ENCODE data around the gene NDST3. TPM values are rescaled to one million over a fixed set of nuclear protein-coding genes. Genes with fewer than 3 reads are reported as not detected.

The NDST3 gene
- total RNA-seq, 1 experiment from 2014 or later = not detected

DNA sequence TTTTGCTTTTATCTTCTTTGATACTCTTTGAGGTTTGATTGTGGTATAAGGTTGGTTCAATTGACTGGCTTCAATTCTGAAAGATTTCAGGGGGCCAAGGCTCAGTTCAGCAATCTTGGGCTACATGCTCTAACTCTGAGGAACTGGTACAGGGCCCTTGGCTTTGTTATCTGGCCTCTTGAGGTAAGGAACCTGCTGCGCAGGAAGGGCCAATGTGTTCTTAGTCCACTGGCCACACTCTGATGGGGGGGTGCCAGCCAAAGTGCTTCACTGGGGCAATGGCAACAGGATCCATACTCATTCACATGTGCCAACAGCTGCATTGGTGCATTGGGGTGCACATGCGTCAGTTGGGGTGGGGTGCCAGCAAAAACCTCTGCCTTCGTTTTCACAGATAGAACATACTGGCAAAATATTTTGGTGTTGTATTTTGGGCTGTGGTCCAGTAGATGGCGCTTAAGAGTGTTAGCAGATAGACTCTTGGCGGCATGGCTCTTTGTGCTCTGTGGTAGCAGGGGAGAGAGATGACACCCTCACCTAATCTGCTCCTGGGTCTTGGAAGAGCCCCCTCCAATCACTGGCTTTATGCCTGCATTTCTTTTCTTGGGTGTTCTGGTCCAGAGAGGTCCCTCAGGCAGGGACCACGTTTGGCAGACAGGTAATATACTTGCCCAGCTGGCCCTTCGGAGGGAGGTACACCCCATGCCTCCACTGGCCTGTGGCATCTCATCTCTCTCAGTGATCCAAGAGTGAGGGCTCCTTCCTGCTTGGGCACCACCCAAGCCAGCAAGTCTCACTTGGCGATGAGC, 42.9 kb downstream of the NDST3 start:
- DNase-seq (ENCODE audit: extremely low read depth, low read depth) = peak; percentile 28

DNA sequence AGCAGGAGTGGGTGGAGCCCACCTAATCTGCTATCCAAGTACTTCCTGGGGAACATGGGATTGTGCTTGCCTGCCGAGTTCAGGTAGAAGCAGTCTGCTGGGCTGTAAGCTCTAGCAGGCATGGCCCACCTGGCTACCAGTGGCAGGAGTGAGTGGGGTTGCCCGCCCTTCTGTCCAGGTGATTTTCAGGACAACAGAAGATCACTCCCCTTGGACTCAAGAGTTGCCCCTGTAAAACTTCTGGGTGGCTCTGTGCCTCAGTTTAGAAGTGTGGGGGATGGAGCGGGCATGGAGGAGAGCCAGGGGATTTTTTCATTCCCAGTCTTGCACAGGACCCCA, 43.5 kb downstream of the NDST3 start:
- DNase-seq (ENCODE audit: extremely low read depth, low read depth) = no peak

DNA sequence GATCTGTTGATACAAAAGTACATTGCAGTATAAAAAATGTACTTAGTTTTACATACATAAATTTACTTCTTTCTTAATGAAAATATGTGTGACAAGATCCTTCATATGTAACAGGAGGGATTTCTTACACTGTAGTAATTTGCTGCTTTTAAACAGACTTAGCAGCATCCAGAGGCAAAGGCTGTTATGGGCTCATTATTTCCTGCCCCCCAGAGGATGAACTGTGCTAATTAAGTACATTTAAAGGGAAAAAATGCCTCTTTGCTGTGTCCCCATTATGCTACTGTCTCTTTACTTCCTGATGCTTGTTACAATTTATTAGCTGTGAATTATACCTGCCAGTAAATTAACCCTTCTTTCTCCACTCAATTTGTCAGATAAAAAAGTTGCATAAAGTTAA, 47.1 kb downstream of the NDST3 start:
- no peak for DNase-seq (ENCODE audit: extremely low read depth, low read depth)

DNA sequence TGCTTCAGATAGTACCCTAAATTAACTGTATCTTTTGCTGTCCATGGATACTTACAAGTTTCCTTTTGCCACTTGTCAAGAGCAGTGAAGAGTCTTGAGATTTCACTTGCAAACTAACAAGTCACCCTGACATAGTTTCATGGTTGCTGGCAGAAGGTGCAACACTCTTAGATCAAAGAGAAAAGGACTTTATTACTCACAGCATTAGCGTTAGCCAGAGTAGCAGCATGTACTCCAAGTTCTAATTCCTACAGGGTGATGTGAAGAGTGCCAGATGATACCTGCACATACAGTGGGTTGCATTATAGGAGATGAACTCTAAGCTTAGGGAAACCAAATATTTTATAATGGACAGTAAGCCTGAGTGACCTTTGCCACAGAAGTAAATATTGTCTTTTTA, 47.9 kb downstream of the NDST3 start:
- DNase-seq (ENCODE audit: extremely low read depth, low read depth) = no peak

DNA sequence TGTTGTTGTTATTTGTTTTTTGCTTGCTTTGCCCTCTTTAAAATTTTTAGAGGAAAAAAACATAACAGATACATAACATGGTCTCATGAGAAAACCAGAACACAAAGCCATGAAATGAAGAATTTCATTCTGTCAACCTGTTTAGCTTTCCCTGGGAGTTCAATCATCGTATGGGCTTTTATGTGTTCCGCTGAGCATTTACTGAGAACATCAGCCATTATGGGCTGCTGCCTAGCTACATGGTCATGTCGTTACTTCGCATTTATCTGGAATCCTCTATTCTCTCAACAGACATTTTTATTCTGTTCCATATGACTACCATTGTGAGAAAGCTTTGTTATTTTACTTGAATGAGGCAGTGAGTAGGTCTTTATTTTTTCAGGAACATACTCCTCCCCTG, 51.4 kb downstream of the NDST3 start:
- no peak for DNase-seq (ENCODE audit: extremely low read depth, low read depth)

DNA sequence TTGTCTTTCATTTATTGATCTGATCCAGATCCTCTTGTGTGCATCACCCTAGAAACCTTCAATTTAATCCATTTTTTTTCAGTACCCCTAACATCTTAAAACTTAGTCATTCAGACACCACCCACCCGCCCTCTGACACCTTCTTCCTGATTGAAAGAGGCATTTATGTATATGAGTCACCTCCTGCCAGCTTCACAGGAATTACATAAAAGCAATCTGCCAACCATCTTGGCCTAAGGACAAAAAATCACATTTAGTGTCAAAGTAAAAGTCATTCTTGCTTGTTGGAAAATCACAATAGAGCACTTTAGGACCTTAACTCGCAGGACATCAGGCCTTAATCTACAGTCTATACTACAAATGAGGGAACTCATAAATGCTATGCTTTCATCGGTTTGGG, 52.1 kb downstream of the NDST3 start:
- DNase-seq (ENCODE audit: extremely low read depth, low read depth) = no peak

DNA sequence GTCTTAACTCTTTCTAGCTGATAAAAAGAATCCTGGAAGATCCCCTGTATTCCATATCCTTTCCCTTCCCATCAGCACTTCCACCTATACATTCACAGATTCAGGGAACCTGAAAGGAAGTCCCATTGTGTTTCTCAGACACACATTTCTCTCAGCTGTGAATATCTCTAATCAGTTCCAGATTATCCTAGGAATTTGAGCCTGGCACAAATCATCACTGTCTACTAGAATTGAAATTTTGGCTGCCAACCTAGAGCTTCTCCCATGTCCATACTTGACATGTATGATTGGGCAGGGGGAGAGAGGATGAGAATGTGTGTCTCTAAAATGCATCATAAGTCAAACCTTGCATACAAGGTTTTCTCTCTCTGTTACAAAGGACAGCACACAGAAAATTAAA, 53.1 kb downstream of the NDST3 start:
- no peak for DNase-seq (ENCODE audit: extremely low read depth, low read depth)

DNA sequence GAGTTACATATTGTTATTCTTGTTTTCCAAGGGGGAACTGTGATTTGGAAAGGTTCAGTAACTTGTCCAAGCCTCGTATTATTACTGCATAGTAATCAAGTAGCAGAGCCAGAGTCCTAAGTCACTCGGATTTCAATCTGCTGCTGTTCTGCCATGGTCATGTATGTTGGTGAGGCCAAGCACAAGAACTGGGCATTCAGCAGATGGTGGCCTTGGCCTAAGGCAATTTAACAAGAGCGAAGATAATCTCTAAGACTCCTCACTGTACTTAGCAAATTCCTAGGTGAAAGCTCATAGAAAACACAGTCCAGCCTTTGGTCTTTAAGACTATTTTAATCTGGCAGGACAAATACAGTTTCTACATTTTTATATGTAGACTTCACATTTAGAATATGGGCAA, 64.8 kb downstream of the NDST3 start:
- no peak for DNase-seq (ENCODE audit: extremely low read depth, low read depth)

DNA sequence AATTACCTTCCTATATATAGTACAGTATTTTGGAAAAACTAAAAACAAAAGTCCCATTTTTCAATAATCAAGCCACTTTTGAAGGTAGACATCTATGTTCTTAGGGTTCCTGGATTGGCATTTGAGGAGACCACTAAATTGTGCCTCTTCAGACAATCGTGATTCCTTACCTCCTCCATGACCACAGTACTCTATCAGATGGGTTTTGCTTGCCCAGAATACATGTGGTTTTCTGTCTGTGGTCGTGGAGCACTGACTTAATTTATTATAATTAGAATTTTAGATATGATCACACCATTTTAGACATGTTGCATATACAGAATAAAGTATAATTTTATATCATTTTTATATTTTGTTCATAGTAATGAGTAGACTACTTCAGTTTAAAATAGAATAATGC, 67.9 kb downstream of the NDST3 start:
- no peak for DNase-seq (ENCODE audit: extremely low read depth, low read depth)

DNA sequence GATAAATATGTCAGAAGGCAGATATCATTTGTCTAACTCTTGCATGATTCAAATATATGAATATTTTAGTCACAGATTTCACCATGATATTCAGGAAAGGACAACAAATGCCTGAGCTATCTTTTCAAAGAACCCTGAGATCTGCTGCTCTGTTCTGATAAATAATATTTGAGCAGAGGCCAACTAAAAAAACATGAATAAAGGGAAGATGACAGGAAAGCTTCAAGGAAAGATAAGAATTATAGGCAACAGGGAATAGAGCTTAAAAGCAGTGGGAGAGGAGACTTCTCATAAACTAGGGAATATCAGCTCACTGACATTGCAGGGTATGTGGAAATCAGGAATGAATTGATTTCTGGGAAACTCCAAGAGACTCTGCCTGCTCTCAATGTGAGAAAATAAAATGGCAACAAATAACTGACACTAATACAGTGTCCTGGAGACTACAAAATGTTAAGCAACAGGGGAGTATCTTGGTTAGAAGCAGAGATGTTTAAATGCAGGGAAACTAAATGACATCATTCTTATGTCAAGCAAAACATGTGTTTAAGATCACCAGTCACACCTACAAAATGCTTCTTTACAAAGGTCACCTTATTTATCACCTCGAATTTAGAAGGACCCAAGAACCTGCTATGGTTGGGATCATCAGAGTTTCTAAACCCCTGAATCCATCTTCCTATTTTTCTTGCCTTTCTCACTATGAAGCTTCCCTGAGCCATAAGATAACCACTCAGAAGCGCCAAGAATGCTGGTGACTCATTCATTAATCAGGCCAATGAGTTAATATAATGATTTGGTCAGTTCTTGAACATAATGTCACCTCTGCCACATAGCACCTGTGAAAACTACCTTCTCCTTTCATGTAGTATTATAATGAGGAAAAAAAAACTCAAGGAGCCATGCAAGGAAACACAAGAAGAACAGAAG, 78.1 kb downstream of the NDST3 start:
- DNase-seq (ENCODE audit: extremely low read depth, low read depth) = no peak

DNA sequence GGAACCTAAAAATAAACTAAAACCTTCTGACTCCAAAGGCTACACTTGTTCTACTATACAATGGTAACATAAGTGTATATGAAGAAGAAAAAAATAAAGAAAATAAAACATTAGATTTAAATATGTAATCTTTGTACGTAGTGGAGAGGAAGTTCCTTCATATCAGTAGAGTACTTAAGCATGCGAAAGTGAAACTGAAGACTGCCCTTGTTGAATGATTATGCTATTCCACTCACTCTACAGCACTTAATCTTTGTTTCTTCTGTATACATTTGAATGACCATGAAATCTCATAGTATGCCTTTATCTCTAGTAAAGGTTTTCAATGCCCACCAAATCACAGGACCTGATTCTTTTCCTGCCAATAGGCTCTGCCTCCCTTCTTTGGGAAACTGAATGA, 78.9 kb downstream of the NDST3 start:
- DNase-seq (ENCODE audit: extremely low read depth, low read depth) = no peak

DNA sequence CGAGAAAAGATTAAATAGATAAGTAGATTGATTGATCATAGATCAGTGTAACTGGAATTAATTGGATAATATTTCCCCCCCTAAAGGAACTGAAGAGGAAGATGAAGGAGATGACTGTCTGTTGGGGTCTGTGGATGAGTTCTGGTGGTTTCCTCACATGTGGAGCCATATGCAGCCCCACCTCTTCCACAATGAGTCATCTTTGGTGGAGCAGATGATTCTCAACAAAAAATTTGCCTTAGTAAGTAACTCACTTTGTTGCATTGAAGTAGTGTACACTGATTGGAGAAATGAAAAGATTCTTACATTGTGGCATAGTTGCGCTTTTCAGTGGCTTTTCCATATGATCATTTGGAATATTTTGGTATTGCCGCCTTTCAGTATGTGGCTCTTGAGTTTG, 80.4 kb downstream of the NDST3 start:
- no peak for DNase-seq (ENCODE audit: extremely low read depth, low read depth)

DNA sequence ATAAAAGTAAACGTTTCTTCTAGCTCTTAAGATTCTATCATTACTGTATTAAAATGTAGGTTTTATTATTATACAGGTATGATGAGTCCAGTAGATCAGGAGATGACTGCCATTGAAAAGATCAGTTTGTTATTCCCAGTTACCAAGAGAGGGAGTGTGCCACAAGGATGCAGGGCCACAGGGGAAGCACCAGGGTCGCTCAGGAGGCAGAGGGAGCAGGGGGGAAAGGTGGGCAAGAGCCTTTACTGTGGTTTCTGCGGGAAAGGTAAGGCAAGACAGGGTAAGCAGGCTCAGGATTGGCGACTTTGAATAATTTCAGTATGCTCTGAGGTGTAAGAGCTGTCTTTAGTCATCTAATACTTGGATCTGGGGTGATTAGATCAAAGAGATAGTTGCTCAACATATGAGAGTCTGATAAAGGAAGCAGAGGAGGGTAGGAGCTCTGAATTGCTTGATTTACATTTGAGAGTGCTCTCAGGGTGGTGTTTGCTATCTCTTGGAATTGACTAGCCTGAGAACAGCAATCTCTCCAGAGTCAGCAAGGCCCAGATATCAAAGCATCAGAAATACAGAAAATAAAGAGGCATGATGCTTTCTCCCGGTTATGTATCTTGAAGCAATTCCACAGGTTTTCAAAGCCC, 86.0 kb downstream of the NDST3 start:
- DNase-seq (ENCODE audit: extremely low read depth, low read depth) = no peak

DNA sequence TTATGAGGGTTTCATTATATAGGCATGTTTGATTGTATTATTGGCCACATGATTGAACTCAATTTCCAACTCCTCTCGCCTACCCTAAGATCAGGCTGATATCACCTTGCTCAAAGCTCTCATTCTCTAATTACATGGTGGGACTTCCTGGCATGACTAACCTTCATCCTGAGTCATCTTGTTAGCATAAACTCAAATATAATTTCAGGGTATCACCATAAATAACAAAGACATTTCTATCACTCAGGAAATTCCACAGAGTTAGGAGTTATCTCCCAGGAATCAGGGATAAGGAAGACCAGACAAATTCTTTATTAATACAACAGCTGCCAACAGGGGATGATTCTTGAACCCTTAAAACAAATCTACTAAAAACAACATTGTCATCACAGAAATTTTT, 90.7 kb downstream of the NDST3 start:
- no peak for DNase-seq (ENCODE audit: extremely low read depth, low read depth)

DNA sequence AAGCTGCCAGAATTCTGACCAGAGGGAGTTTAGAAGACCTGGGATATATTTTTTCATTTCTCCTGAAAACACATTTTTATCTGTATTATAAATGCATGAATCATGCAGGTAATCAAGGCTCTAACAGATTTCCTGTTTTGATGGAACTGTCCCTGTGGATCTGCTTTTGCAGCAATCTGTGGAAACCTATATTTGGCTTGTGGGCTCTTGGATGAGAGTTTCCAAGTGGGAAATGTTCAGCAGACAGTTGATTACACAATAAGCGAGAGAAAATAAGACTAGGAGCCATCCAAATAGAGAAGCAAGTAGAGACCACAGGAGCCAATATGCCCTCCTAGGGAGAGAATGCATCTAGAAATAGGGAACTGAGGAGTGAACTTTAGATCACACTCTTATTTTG, 105.0 kb downstream of the NDST3 start:
- DNase-seq (ENCODE audit: extremely low read depth, low read depth) = no peak

DNA sequence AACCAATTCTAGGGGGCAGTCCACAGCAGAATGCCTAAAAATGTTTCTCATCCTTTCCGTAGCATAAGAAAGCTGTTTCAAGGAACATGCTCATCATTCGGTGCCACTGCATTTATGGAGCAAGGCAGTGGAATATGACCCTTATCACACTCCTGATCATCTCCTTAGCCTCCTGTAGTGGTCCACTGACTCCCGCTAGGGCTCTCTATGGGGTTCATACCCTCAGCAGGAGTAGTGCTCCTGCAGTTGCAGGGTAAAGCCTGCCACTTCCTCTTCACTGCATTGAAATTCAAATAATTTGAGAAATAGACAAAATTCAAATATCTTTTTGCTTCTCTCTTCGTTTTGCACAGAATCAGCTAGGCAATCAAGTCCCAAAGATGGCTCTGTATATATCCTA, 107.0 kb downstream of the NDST3 start:
- no peak for DNase-seq (ENCODE audit: extremely low read depth, low read depth)

DNA sequence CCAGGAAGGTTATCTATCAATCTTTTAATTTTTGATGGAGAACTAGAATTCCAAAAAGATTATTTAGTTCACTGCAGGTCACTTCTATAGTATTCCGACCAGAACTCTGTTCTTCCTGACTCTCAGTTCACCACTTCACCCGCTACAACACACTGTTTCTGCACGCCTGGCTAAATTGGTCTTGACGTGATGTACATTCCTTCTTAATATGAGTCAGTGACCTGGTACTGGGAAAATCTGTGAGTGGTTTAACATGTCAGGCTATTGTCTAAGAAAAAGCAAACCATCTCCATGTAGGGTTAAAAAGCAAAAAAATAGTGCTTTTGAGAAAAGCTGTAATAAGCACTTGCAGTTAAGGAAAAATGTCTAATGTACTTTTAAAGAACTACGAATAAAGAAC, 120.4 kb downstream of the NDST3 start:
- no peak for DNase-seq (ENCODE audit: extremely low read depth, low read depth)

DNA sequence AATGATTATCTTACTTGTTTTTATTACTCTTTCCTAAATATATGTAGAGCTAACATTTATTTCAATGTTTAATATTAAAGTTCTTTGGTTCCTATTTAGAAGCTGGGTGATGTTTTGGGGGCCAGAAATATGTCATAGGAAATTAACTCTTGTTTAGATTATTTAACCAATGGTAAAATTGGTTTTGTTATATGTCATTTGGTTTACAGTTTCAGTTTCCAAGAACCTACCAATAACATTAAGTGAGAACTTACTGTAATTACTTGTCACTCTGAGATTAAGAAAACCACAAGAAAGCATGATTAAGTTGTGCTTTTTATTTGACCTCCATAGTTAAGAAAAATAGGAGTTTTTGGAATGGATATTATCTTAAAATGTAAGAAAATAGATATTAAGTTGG, 121.2 kb downstream of the NDST3 start:
- no peak for DNase-seq (ENCODE audit: extremely low read depth, low read depth)

DNA sequence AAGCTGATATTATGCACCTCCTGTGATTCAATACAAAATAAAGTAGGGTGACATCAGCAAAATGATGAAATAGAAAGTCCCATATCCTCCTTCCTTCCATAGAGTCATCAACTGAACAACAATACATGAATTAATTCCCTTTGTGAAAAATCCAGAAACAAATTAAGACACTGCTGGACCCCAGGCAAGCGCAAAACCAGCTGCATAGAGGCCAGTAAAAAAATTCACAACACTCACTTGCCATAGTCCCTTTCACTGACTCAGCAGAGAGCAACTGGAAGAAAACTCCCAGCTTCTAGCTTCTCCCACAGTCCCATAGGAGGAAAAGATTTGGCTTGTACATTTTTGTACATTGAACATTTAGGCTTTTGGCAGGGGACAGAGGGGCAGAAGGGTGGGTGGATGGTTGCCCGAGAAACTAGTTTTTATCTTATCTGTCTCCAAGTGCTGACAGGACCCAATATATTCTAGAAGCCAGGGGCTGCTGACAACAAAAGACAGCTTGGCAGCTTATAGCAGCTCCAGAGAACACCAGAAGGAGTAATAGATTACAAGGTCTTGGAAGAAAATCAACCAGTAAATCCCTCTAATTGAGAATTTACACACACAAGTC, 124.6 kb downstream of the NDST3 start:
- DNase-seq (ENCODE audit: extremely low read depth, low read depth) = no peak

DNA sequence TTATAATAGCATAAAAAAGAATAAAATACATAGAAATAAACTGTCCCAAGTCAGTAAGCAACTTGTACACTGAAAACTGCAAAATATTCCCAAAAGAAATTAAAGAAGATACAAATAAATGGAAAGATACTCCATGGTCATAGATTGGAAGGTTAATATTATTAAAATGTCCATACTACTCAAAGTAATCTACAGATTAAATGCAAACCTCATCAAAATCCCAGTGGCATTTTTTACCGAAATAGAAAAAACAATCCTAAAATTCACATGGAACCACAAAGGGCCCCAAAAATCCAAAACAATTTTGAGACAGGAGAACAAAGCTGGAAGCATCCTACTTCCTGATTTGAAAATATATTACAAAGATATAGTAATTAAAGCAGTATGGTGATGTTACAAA, 133.0 kb downstream of the NDST3 start:
- DNase-seq (ENCODE audit: extremely low read depth, low read depth) = no peak

DNA sequence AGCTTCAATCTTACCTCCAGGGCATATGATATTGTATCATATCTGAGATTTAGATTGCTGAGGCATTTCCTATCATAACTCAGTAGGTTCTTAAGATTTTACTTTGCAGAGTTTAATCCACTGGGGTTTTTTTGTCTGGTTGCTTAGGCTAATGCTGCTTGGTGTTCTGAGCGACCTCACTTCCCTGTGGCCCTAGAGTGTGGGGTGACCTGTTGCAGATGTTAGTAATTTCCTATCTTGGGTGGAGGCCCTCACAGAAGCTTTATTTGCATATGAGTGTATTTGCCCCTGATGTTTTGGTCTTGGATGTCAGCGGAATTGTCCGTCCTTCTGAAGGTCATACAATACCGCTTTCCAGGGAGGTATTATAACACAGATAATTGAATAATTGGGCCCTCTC, 137.1 kb downstream of the NDST3 start:
- DNase-seq (ENCODE audit: extremely low read depth, low read depth) = no peak

All from NCI-H460 (cell line).